Neuronal stem cell (in vitro differentiated cells): ENCODE measurements around the gene SORCS3.
A peak's percentile ranks its signal among the peaks of the same experiment; 100 is the strongest.

Experiments
- DNase-seq: peaks from one replicate; pipeline ENCODE4 v3.0.0-alpha.2; 2013; ENCODE audit warnings: low spot score
- H2AFZ ChIP-seq: one replicate; pipeline ENCODE4 v1.6.1; 2013; ENCODE audit warnings: mild to moderate bottlenecking, low read length, inconsistent platforms
- H2AK5ac ChIP-seq: 2 replicates; pipeline ENCODE4 v1.6.1; 2013; ENCODE audit warnings: low read depth, mild to moderate bottlenecking, inconsistent platforms, low read length, moderate library complexity, mixed read lengths
- H2BK120ac ChIP-seq: 2 replicates; pipeline ENCODE4 v1.6.1; 2013; ENCODE audit warnings: low read depth, mild to moderate bottlenecking, inconsistent platforms, low read length, moderate library complexity, mixed read lengths
- H2BK12ac ChIP-seq: one replicate; pipeline ENCODE4 v1.6.1; 2013; ENCODE audit warnings: low read length, inconsistent platforms
- H2BK15ac ChIP-seq: 2 replicates; pipeline ENCODE4 v1.6.1; 2013; ENCODE audit warnings: mild to moderate bottlenecking, low read length, inconsistent platforms, mixed read lengths
- H2BK5ac ChIP-seq: one replicate; pipeline ENCODE4 v1.6.1; 2013; ENCODE audit warnings: inconsistent platforms, mild to moderate bottlenecking, low read length, moderate library complexity
- H3K14ac ChIP-seq: one replicate; pipeline ENCODE4 v1.6.1; 2013; ENCODE audit warnings: low read length, inconsistent platforms
- H3K18ac ChIP-seq: 2 replicates; pipeline ENCODE4 v1.6.1; 2013; ENCODE audit warnings: low read length, inconsistent platforms
- H3K23ac ChIP-seq: 2 replicates; pipeline ENCODE4 v1.6.1; 2013; ENCODE audit warnings: low read depth, mild to moderate bottlenecking, mixed read lengths, low read length, inconsistent platforms; ENCODE audit not compliant: poor library complexity
- H3K27ac ChIP-seq: replicated peaks from 3 replicates; pipeline ENCODE4 v1.5.1; 2013; ENCODE audit warnings: low read length, inconsistent platforms
- H3K27me3 ChIP-seq, 3 experiments: 2 replicates each; pipeline ENCODE4 v1.6.1; 2013; ENCODE audit warnings: low read length in 3 of 3, mild to moderate bottlenecking in 2 of 3, inconsistent platforms in 1 of 3, low read depth in 1 of 3, mixed read lengths in 1 of 3, moderate library complexity in 1 of 3; ENCODE audit not compliant: control insufficient read depth in 3 of 3, insufficient read depth in 3 of 3
- H3K36me3 ChIP-seq, 2 donors: replicated peaks in 1 of 2; 2 replicates each; pipeline ENCODE4 v1.6.1; 2013; ENCODE audit warnings: low read length in 2 of 2; ENCODE audit not compliant: control insufficient read depth in 2 of 2, insufficient read depth in 2 of 2
- H3K4ac ChIP-seq: 2 replicates; pipeline ENCODE4 v1.6.1; 2013; ENCODE audit warnings: inconsistent platforms, mild to moderate bottlenecking, low read length, moderate library complexity
- H3K4me1 ChIP-seq, 2 donors: 1 replicate in 1 of 2; 2 replicates in 1 of 2; pipeline ENCODE4 v1.6.1; 2013; ENCODE audit warnings: low read length in 2 of 2, low read depth in 1 of 2; ENCODE audit not compliant: control insufficient read depth in 2 of 2, insufficient read depth in 1 of 2
- H3K4me2 ChIP-seq: one replicate; pipeline ENCODE4 v1.6.1; 2013; ENCODE audit warnings: mild to moderate bottlenecking, low read length, inconsistent platforms; ENCODE audit not compliant: insufficient read depth, poor library complexity, severe bottlenecking
- H3K4me3 ChIP-seq, 2 donors: 2 replicates each; pipeline ENCODE4 v1.5.1; 2013; ENCODE audit warnings: low read length in 2 of 2, mild to moderate bottlenecking in 2 of 2, inconsistent platforms in 1 of 2, moderate library complexity in 1 of 2
- H3K79me1 ChIP-seq: one replicate; pipeline ENCODE4 v1.6.1; 2013; ENCODE audit warnings: low read depth, mild to moderate bottlenecking, inconsistent platforms, low read length, moderate library complexity
- H3K9ac ChIP-seq: one replicate; pipeline ENCODE4 v1.6.1; 2013; ENCODE audit warnings: mild to moderate bottlenecking, low read depth, low read length, inconsistent platforms; ENCODE audit not compliant: poor library complexity
- H3K9me3 ChIP-seq, 2 donors: replicated peaks in 1 of 2; 2 replicates each; pipeline versions ENCODE3 to v1.6.1; 2013; ENCODE audit warnings: low read length in 2 of 2, mild to moderate bottlenecking in 2 of 2, inconsistent platforms in 1 of 2, low read depth in 1 of 2, mixed read lengths in 1 of 2, moderate library complexity in 1 of 2; ENCODE audit not compliant: control insufficient read depth in 2 of 2, insufficient read depth in 1 of 2
- H4K8ac ChIP-seq: one replicate; pipeline ENCODE4 v1.6.1; 2013; ENCODE audit warnings: low read depth, mild to moderate bottlenecking, inconsistent platforms, low read length, moderate library complexity
- H4K91ac ChIP-seq: one replicate; pipeline ENCODE4 v1.6.1; 2013; ENCODE audit warnings: low read length, low read depth, mild to moderate bottlenecking, inconsistent platforms; ENCODE audit not compliant: poor library complexity
- WGBS, 2 donors: extraction: QIAGEN DNeasy Blood & Tissue Kit; methylation state at CpG; one replicate each; pipeline ENCODE4 v1.1.7; 2013; ENCODE audit warnings: missing lambda C conversion rate in 2 of 2, mixed read lengths in 1 of 2; ENCODE audit not compliant: insufficient read length in 2 of 2, insufficient replicate concordance in 1 of 2; ENCODE audit errors: extremely low coverage in 2 of 2; 5-methylcytosine and 5-hydroxymethylcytosine counted together

Gene SORCS3

DNA sequence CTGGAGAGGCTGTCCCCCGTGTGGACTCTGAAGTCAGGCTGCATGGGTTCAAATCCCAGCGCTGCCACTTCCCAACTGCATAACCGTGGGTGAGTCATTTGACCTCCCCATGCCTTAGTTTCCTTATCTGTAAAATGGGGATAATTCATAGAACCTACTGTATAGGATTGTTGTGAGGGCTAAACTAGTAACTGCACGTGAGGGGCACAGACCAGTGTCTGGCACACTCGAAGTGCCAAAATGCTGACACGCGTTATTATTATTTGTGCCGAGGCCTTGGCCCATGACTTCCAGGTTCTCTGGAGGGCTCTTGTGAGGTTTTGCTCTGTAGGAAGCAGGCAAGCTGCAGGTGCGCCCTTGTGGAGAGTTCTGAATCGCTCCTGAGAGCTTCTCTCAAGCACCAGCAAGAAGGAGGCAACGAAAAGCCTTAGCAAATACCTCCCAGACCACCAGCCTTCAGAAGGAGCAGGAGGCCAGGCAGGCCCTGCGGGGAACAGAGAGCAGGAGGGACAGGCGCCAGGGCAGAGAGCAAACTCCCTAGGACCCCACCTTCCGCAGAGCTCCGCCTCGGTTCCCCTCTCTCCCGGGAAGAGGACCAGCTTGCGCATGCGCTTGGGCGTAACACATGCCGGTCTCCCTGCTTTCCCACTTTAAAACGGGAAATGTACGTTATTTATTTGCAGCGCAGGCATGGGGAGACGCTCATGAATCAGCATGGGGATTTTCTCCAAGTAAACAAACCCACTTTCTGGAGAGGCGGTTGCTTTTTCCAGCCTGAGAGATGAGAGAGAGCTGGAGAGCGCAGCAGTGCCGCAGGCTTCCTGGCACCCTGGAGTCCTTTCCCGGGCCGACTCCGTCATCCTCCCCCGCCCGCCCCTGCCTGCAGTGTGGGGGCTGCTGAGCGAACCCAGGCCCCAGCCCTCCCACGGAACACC, 39.6 kb downstream of the SORCS3 start:
- no peak overlapping the region for H3K4ac ChIP-seq

DNA sequence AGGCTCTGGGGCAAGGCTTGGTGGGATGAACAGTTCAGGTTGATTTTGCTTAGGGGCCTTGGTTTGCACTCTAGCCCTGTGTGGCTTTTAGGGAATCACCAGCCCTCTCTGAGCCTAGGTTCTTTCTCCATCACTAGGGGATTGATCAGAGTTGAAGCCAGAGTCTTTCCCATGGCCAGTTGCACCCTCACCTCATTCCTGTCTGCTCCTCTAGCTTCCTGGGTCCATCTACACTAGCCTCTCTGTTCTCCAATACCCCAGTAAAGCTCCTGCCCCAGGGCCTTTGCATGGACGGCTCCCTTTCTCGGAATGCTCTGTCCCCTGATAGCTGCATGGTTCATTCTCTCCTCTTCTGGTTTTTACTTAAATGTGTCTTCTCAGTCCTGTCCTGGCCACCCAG, 40.4 kb downstream of the SORCS3 start:
- no CpG with 5 or more reads among the region's 2 CpGs for WGBS, 2 donors
- peak overlapping the region; percentile 59 for H3K4me2 ChIP-seq
- H2AK5ac ChIP-seq: no peak overlapping the region
- H3K4me3 ChIP-seq: peak overlapping the region in 1 of 2 donors; percentile 63
- no peak overlapping the region for H2BK15ac ChIP-seq
- no peaks in the 10 kb centered on the region for H3K36me3 ChIP-seq
- no peak overlapping the region for H2BK120ac ChIP-seq
- H3K18ac ChIP-seq: peak overlapping the region; percentile 86
- peak overlapping the region; percentile 54 for H2AFZ ChIP-seq
- no peaks in the 10 kb centered on the region for H3K9me3 ChIP-seq
- peak overlapping the region; percentile 35 for H2BK5ac ChIP-seq
- H3K4ac ChIP-seq: no peak overlapping the region
- no peak overlapping the region for H3K27ac ChIP-seq
- peaks cover 0 to 4% (median 3%) of the 10 kb centered on the region in 3 experiments for H3K27me3 ChIP-seq
- no peaks in the 10 kb centered on the region for H3K79me1 ChIP-seq
- H3K23ac ChIP-seq: no peak overlapping the region
- no peak overlapping the region for H2BK12ac ChIP-seq
- DNase-seq: no peak
- no peak overlapping the region for H4K8ac ChIP-seq
- H3K14ac ChIP-seq: no peak overlapping the region
- no peak overlapping the region for H4K91ac ChIP-seq
- H3K4me1 ChIP-seq: no peaks in the 10 kb centered on the region
- H3K9ac ChIP-seq: peak overlapping the region; percentile 66

More for the DNA sequence above, 39.6 kb downstream of the SORCS3 start:
- H2BK15ac ChIP-seq: no peak overlapping the region
- no peaks in the 10 kb centered on the region for H3K36me3 ChIP-seq
- H3K18ac ChIP-seq: peak overlapping the region; percentile 86
- no peak overlapping the region for H3K27ac ChIP-seq
- H2BK5ac ChIP-seq: peak overlapping the region; percentile 35
- no peaks in the 10 kb centered on the region for H3K4me1 ChIP-seq
- no peak overlapping the region for H2BK12ac ChIP-seq
- no peak overlapping the region for H4K91ac ChIP-seq
- H3K14ac ChIP-seq: no peak overlapping the region
- no peaks in the 10 kb centered on the region for H3K9me3 ChIP-seq
- peak overlapping the region; percentile 66 for H3K9ac ChIP-seq
- peak overlapping the region; percentile 54 for H2AFZ ChIP-seq
- peak; percentile 15 for DNase-seq
- H3K4me3 ChIP-seq: peak overlapping the region in 1 of 2 donors; percentile 63
- no peak overlapping the region for H4K8ac ChIP-seq
- no peaks in the 10 kb centered on the region for H3K79me1 ChIP-seq
- no CpG with 5 or more reads among the region's 35 CpGs for WGBS, 2 donors
- no peak overlapping the region for H2AK5ac ChIP-seq
- H3K23ac ChIP-seq: no peak overlapping the region
- H3K27me3 ChIP-seq: peaks cover 0 to 4% (median 3%) of the 10 kb centered on the region in 3 experiments
- peak overlapping the region; percentile 59 for H3K4me2 ChIP-seq
- H2BK120ac ChIP-seq: no peak overlapping the region

DNA sequence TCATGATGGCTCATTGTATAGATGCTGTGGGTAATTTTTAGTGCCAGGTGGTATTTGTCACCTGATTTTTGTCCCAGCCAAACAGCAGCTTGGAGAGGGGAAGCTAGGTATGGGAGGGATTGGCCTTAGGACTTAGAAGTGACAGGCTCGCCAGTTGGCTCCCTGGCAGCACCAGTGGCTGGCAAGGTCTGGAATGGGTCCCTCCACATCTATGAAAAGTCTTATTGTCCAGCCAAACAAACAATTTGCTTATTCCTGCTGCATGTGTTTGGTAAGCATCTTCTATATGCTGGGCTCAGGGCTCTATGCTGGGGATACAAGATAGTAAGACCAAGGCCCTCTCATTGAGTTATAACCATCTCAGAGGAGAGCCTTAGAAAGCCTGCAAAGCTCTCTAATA, 42.5 kb downstream of the SORCS3 start:
- Histone ChIP-seq H3K23ac (no peak overlapping the region), H2BK12ac (no peak overlapping the region), H3K36me3 (no peaks in the 10 kb centered on the region), H3K9me3 (no peaks in the 10 kb centered on the region), H3K14ac (no peak overlapping the region), H3K9ac (no peak overlapping the region), H2AFZ (no peak overlapping the region), H3K18ac (no peak overlapping the region), H3K79me1 (no peaks in the 10 kb centered on the region), H3K27me3 (peaks cover 0 to 4% (median 3%) of the 10 kb centered on the region in 3 experiments), H4K8ac (no peak overlapping the region), H2BK120ac (no peak overlapping the region), H3K27ac (no peak overlapping the region), H3K4ac (no peak overlapping the region), H2AK5ac (no peak overlapping the region), H2BK5ac (no peak overlapping the region), H4K91ac (no peak overlapping the region), H3K4me1 (no peaks in the 10 kb centered on the region), H3K4me2 (no peak overlapping the region), H2BK15ac (no peak overlapping the region), H3K4me3 (no peak overlapping the region)
- no peak for DNase-seq
- no CpG with 5 or more reads among the region's 1 CpG for WGBS, 2 donors

DNA sequence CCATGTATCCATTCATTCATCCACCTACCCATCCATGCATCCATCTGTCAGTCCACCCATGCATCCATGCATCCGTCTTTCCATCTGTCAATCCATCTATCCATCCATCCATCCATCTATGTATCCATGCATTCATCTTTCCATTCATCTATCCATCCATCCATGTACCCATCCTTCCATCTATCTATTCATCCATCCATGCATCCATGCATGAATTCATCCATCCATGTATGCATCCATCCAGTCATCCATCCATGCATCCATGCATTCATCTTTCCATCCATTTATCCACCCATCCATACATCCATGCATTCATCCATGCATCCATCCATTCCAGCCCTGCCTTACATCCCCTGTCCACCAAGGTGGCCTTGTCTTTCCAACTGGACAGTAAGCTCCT, 45.7 kb downstream of the SORCS3 start:
- Histone ChIP-seq H3K4me2 (no peak overlapping the region), H3K79me1 (no peaks in the 10 kb centered on the region), H3K4ac (no peak overlapping the region), H3K9me3 (no peaks in the 10 kb centered on the region), H3K4me3 (no peak overlapping the region), H4K91ac (no peak overlapping the region), H2BK5ac (no peak overlapping the region), H3K27ac (no peak overlapping the region), H2AFZ (no peak overlapping the region), H3K27me3 (no peaks in the 10 kb centered on the region), H3K23ac (no peak overlapping the region), H2BK15ac (no peak overlapping the region), H3K9ac (no peak overlapping the region), H4K8ac (no peak overlapping the region), H2BK120ac (no peak overlapping the region), H3K4me1 (no peaks in the 10 kb centered on the region), H2AK5ac (no peak overlapping the region), H3K18ac (no peak overlapping the region), H2BK12ac (no peak overlapping the region), H3K36me3 (no peaks in the 10 kb centered on the region), H3K14ac (no peak overlapping the region)
- no CpG with 5 or more reads among the region's 1 CpG for whole genome bisulfite sequencing, 2 donors
- DNase-seq: no peak
